ENCODE results near the gene TOP1. TPM values are rescaled to one million over a fixed set of nuclear protein-coding genes. Genes with fewer than 3 reads are reported as not detected.

TOP1 gene
- total and polyA plus RNA-seq, 9 of the 15 experiments (the other 6 are each of a cell fraction or from before 2014, with no cell fraction given), result 26.4 to 127 (median 39.6) TPM

GRCh38 chr20:41150664-41151063 is 122.0 kb downstream of the TOP1 start (continued):
- TF ChIP-seq, protein P1, sequence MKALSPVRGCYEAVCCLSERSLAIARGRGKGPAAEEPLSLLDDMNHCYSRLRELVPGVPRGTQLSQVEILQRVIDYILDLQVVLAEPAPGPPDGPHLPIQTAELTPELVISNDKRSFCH (CRISPR knock-in tag; IDR thresholded peaks at IDR 0.05), result no peak
- TF ChIP-seq, protein P1 (tag; IDR thresholded peaks at IDR 0.05), result no peak
- peak; percentile 85 for TF ChIP-seq JUN (IDR thresholded peaks at IDR 0.05; ENCODE audit: borderline replicate concordance, low read depth, low read length)
- no peak for TF ChIP-seq JUN (CRISPR knock-in tag; IDR thresholded peaks at IDR 0.05; ENCODE audit: borderline replicate concordance)
- no peak for TF ChIP-seq SMAD4 (CRISPR knock-in tag; conservative IDR thresholded peaks at IDR 0.05)
- TF ChIP-seq, protein P2, sequence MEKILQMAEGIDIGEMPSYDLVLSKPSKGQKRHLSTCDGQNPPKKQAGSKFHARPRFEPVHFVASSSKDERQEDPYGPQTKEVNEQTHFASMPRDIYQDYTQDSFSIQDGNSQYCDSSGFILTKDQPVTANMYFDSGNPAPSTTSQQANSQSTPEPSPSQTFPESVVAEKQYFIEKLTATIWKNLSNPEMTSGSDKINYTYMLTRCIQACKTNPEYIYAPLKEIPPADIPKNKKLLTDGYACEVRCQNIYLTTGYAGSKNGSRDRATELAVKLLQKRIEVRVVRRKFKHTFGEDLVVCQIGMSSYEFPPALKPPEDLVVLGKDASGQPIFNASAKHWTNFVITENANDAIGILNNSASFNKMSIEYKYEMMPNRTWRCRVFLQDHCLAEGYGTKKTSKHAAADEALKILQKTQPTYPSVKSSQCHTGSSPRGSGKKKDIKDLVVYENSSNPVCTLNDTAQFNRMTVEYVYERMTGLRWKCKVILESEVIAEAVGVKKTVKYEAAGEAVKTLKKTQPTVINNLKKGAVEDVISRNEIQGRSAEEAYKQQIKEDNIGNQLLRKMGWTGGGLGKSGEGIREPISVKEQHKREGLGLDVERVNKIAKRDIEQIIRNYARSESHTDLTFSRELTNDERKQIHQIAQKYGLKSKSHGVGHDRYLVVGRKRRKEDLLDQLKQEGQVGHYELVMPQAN (IDR thresholded peaks at IDR 0.05; ENCODE audit: borderline replicate concordance), result no peak
- TF ChIP-seq AFF4 (CRISPR knock-in tag; IDR thresholded peaks at IDR 0.05), result no peak
- TF ChIP-seq, protein P3, sequence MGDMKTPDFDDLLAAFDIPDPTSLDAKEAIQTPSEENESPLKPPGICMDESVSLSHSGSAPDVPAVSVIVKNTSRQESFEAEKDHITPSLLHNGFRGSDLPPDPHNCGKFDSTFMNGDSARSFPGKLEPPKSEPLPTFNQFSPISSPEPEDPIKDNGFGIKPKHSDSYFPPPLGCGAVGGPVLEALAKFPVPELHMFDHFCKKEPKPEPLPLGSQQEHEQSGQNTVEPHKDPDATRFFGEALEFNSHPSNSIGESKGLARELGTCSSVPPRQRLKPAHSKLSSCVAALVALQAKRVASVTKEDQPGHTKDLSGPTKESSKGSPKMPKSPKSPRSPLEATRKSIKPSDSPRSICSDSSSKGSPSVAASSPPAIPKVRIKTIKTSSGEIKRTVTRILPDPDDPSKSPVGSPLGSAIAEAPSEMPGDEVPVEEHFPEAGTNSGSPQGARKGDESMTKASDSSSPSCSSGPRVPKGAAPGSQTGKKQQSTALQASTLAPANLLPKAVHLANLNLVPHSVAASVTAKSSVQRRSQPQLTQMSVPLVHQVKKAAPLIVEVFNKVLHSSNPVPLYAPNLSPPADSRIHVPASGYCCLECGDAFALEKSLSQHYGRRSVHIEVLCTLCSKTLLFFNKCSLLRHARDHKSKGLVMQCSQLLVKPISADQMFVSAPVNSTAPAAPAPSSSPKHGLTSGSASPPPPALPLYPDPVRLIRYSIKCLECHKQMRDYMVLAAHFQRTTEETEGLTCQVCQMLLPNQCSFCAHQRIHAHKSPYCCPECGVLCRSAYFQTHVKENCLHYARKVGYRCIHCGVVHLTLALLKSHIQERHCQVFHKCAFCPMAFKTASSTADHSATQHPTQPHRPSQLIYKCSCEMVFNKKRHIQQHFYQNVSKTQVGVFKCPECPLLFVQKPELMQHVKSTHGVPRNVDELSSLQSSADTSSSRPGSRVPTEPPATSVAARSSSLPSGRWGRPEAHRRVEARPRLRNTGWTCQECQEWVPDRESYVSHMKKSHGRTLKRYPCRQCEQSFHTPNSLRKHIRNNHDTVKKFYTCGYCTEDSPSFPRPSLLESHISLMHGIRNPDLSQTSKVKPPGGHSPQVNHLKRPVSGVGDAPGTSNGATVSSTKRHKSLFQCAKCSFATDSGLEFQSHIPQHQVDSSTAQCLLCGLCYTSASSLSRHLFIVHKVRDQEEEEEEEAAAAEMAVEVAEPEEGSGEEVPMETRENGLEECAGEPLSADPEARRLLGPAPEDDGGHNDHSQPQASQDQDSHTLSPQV (IDR thresholded peaks at IDR 0.05), result no peak
- no peak for TF ChIP-seq HNRNPK (IDR thresholded peaks at IDR 0.05; ENCODE audit: low read depth, low read length, poor library complexity, severe bottlenecking)
- TF ChIP-seq, protein P4, sequence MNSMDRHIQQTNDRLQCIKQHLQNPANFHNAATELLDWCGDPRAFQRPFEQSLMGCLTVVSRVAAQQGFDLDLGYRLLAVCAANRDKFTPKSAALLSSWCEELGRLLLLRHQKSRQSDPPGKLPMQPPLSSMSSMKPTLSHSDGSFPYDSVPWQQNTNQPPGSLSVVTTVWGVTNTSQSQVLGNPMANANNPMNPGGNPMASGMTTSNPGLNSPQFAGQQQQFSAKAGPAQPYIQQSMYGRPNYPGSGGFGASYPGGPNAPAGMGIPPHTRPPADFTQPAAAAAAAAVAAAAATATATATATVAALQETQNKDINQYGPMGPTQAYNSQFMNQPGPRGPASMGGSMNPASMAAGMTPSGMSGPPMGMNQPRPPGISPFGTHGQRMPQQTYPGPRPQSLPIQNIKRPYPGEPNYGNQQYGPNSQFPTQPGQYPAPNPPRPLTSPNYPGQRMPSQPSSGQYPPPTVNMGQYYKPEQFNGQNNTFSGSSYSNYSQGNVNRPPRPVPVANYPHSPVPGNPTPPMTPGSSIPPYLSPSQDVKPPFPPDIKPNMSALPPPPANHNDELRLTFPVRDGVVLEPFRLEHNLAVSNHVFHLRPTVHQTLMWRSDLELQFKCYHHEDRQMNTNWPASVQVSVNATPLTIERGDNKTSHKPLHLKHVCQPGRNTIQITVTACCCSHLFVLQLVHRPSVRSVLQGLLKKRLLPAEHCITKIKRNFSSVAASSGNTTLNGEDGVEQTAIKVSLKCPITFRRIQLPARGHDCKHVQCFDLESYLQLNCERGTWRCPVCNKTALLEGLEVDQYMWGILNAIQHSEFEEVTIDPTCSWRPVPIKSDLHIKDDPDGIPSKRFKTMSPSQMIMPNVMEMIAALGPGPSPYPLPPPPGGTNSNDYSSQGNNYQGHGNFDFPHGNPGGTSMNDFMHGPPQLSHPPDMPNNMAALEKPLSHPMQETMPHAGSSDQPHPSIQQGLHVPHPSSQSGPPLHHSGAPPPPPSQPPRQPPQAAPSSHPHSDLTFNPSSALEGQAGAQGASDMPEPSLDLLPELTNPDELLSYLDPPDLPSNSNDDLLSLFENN (IDR thresholded peaks at IDR 0.05; ENCODE audit: low read depth in 2 of 2, low read length in 2 of 2), result 0 out of 4 replicates have a peak, but pooled peaks of 1 of the 2 experiments have one; percentile 30
- TF ChIP-seq CREM (IDR thresholded peaks at IDR 0.05; ENCODE audit: low read depth), result peak; percentile 58
- TF ChIP-seq GATAD2B (IDR thresholded peaks at IDR 0.05; ENCODE audit: borderline replicate concordance), result no peak
- TF ChIP-seq ZNF766 (CRISPR knock-in tag; conservative IDR thresholded peaks at IDR 0.05), result no peak
- no peak for TF ChIP-seq ZNF143 (CRISPR knock-in tag; IDR thresholded peaks at IDR 0.05)
